Liver (tissue), 2 donors: Measurements from ENCODE around the gene CFDP1.

Experiments used
- TF ChIP-seq, protein P1 (sequence below): fragments of 150-350 bp; IDR thresholded peaks from 2 replicates; pipeline ENCODE4 v1.5.1; 2017; ENCODE audit warnings: improper control_type of control experiment, low read depth, low read length; ENCODE audit not compliant: missing input control
- TF ChIP-seq, protein P2 (sequence below): IDR thresholded peaks from 2 replicates; pipeline ENCODE4 v1.6.1; 2016; ENCODE audit warnings: antibody characterized with exemption, mild to moderate bottlenecking
- donor health status: healthy.

DNA sequence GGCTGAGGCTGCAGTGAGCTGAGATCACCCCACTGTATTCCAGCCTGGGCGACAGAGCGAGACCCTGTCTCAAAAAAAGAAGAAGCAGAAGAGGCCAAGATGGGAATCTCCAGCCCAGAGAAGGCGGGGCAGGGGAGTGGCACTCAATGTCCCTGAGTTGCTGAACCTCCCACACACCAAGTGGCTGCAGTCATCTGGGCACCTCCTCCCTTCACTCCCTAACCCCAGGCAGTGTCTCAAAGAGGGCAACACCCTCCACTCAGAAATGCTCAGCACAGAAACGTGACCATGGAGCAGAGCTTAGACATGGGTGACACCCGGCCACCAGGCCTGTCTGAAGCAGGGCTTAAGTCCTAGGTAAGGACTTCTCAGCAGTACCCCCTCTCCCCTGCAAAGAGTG, 145.6 kb downstream of the CFDP1 start:
- TF ChIP-seq, protein P1, sequence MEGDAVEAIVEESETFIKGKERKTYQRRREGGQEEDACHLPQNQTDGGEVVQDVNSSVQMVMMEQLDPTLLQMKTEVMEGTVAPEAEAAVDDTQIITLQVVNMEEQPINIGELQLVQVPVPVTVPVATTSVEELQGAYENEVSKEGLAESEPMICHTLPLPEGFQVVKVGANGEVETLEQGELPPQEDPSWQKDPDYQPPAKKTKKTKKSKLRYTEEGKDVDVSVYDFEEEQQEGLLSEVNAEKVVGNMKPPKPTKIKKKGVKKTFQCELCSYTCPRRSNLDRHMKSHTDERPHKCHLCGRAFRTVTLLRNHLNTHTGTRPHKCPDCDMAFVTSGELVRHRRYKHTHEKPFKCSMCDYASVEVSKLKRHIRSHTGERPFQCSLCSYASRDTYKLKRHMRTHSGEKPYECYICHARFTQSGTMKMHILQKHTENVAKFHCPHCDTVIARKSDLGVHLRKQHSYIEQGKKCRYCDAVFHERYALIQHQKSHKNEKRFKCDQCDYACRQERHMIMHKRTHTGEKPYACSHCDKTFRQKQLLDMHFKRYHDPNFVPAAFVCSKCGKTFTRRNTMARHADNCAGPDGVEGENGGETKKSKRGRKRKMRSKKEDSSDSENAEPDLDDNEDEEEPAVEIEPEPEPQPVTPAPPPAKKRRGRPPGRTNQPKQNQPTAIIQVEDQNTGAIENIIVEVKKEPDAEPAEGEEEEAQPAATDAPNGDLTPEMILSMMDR, result no peak
- TF ChIP-seq, protein P2, sequence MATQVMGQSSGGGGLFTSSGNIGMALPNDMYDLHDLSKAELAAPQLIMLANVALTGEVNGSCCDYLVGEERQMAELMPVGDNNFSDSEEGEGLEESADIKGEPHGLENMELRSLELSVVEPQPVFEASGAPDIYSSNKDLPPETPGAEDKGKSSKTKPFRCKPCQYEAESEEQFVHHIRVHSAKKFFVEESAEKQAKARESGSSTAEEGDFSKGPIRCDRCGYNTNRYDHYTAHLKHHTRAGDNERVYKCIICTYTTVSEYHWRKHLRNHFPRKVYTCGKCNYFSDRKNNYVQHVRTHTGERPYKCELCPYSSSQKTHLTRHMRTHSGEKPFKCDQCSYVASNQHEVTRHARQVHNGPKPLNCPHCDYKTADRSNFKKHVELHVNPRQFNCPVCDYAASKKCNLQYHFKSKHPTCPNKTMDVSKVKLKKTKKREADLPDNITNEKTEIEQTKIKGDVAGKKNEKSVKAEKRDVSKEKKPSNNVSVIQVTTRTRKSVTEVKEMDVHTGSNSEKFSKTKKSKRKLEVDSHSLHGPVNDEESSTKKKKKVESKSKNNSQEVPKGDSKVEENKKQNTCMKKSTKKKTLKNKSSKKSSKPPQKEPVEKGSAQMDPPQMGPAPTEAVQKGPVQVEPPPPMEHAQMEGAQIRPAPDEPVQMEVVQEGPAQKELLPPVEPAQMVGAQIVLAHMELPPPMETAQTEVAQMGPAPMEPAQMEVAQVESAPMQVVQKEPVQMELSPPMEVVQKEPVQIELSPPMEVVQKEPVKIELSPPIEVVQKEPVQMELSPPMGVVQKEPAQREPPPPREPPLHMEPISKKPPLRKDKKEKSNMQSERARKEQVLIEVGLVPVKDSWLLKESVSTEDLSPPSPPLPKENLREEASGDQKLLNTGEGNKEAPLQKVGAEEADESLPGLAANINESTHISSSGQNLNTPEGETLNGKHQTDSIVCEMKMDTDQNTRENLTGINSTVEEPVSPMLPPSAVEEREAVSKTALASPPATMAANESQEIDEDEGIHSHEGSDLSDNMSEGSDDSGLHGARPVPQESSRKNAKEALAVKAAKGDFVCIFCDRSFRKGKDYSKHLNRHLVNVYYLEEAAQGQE, result no peak
